ENCODE measurements around the gene MAS1.

DNA sequence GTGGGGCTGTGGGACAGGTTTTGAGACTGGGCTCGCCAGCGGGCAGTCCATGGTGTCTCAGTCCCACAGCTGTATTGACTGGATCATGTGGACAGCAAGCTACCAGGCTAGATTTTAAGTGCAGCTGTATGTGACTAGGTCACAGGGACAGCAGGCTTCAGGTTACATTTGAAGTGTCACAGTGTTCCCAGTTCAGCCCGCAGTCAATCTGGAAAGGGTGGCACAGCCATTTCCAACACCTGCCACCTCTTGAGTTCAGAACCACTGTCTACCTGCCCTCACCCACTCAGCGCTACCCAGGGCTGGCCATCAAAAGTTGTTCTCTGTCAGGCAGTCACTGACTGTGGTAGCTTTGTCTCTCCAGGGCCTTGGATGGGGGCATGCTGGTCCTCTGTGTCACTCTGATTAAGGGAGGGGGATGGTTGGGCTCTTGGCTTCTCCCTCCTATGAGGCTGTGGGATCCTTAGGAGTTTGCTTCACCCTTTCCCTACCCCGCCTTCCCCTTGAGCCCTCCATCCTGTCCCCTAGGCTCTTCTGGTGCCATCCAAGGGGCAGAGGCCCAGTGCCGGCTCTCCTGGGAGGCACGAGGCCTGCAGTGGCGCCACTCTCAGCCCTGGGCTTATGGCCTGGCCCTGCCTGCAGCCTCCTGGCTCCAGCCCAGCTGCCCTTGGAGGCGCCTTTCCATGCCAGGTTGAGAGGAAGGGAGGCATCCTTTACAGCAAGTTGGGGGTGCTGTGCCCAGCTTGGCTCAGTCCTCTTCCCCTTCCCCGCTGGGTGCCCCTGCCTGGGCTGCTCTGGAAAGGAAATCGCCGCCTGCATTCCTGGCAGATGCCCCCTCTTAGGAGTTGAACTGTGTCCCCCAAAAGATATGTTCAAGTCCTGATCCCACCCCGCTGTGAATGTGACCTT is 45.8 kb upstream of the MAS1 start:
- TF ChIP-seq, protein P1, sequence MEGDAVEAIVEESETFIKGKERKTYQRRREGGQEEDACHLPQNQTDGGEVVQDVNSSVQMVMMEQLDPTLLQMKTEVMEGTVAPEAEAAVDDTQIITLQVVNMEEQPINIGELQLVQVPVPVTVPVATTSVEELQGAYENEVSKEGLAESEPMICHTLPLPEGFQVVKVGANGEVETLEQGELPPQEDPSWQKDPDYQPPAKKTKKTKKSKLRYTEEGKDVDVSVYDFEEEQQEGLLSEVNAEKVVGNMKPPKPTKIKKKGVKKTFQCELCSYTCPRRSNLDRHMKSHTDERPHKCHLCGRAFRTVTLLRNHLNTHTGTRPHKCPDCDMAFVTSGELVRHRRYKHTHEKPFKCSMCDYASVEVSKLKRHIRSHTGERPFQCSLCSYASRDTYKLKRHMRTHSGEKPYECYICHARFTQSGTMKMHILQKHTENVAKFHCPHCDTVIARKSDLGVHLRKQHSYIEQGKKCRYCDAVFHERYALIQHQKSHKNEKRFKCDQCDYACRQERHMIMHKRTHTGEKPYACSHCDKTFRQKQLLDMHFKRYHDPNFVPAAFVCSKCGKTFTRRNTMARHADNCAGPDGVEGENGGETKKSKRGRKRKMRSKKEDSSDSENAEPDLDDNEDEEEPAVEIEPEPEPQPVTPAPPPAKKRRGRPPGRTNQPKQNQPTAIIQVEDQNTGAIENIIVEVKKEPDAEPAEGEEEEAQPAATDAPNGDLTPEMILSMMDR (IDR thresholded peaks at IDR 0.05) = no peak
- no peak for TF ChIP-seq ZFX (IDR thresholded peaks at IDR 0.05; ENCODE audit: borderline replicate concordance)
